ENCODE results near the gene HS6ST1.

DNA sequence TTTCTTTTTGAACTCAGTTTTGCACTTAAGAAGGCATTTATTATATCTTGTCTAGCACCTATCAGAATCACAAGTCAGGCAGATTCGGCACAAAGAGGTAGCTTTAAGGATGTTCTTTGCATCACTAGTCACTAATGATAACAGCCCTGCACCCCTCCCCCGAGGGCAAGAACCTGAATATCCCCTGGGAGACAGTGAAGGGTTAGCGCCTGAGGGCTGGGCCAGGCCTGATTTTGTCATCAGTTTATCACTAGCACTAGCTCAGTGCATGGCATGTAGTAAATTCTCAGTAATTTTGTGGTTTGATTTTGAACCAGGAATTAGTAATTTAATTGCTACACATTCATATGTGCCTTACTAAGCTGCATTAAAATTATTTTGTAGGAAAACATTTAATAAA, 23.9 kb upstream of the HS6ST1 start:
- TF ChIP-seq, protein P1, sequence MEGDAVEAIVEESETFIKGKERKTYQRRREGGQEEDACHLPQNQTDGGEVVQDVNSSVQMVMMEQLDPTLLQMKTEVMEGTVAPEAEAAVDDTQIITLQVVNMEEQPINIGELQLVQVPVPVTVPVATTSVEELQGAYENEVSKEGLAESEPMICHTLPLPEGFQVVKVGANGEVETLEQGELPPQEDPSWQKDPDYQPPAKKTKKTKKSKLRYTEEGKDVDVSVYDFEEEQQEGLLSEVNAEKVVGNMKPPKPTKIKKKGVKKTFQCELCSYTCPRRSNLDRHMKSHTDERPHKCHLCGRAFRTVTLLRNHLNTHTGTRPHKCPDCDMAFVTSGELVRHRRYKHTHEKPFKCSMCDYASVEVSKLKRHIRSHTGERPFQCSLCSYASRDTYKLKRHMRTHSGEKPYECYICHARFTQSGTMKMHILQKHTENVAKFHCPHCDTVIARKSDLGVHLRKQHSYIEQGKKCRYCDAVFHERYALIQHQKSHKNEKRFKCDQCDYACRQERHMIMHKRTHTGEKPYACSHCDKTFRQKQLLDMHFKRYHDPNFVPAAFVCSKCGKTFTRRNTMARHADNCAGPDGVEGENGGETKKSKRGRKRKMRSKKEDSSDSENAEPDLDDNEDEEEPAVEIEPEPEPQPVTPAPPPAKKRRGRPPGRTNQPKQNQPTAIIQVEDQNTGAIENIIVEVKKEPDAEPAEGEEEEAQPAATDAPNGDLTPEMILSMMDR (IDR thresholded peaks at IDR 0.05) = no peak
- no peak for TF ChIP-seq EZH2 (IDR thresholded peaks at IDR 0.05)

Data from neural progenitor cell (in vitro differentiated cells).